ENCODE data around the gene IFI44.

IFI44 gene

GRCh38 chr1:78651241-78651640 lies 1.6 kb downstream of the IFI44 start:
- in situ Hi-C loops (cut with HindIII; ENCODE audit: low sequenced_read_pairs) = no loop called here

DNA sequence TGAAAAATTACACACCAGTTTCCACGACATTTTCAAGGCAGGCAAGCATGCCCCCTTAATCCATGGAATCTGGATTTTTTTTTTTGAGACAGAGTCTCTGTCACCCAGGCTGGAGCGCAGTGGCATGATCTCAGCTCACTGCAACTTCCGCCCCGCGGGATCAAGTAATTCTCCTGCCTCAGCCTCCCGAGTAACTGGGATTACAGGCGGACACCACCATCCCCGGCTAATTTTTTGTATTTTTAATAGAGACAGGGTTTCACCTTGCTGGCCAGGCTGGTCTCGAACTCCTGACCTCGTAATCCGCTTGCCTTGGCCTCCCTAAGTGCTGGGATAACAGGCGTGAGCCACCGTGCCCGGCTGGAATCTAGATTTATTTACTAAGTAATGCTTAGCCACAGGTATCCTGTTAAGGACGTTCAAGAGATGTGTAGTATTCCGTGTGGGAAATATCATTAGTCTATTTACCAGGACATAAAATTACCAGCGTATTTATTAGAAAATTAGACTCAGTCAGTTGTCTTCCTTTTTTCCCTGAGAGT lies 2.5 kb downstream of the IFI44 start:
- in situ Hi-C loops (cut with HindIII; ENCODE audit: low sequenced_read_pairs) = no loop called here

DNA sequence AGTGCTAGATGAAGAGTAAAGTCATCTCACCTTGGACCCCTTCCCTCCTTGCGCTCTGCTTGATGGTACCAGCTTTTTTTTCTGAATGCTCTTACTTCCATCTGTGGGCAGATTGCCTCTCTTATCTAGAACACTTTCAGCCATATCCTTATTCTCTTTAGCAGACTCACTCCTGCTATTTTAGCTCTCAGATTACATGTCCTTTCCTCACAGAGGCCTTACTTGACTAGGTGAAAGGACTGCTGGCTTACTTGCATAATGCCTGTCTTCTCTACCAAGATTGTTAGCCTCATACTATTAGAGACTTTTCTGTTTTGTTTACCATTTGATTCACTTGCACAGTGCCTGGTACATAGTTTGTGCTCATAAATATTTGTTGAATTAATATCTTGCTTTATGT lies 9.3 kb downstream of the IFI44 start:
- in situ Hi-C loops (cut with HindIII; ENCODE audit: low sequenced_read_pairs) = no loop called here

DNA sequence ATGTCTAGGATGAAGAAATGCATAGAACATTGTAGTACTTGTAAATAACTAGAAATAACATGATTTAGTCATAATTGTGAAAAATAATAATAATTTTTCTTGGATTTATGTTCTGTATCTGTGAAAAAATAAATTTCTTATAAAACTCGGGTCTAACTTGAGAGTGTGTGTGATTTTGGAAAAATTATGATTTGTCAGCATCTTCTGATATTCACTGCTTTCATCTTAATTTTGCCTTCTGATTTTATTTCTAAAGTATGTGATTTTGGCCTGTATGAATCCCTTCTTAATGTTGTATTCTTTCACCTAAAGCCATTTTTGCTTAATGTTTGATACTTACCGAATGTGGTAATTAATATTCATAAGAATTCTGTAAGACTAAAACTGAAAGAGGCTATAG lies 14.3 kb downstream of the IFI44 start:
- in situ Hi-C loops (cut with HindIII; ENCODE audit: low sequenced_read_pairs) = no loop called here

DNA sequence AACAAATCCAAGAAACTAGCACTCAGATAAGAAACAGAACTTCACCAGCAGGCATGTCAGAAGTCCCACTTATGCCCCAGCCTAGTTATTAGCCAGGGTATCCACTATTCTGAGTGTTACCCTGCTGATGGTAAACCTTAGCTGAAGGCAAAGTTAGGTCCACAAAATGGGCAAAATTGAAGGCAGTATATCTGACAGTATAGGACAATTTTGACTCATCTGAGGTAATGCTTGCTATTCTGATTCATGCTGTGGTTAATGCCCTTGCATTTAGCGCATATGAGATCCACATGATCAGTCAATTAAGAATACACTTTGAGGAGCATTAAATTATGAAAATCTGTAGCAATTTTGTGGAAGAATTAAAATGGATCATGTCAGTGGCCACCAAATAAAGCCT lies 15.1 kb downstream of the IFI44 start:
- in situ Hi-C loops (cut with HindIII; ENCODE audit: low sequenced_read_pairs) = no loop called here

DNA sequence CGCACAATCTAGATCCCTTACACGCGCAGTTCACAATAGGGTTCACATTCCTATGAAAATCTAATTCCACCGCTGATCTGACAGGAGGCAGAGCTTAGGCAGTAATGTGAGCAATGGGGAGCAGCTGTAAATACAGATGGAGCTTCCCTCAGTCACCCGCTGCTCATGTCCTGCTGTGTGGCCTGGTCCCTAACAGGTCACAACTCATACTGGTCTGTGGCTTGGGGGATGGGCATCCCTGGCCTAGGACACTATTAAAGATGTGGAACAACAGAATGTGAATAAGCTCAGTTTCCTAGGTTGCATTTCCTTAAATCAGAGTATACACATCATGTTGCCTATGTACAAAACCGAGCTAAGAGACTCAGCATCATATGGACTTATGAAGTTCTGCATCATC lies 16.2 kb downstream of the IFI44 start:
- in situ Hi-C loops (cut with HindIII; ENCODE audit: low sequenced_read_pairs) = no loop called here

- in situ Hi-C loops (cut with HindIII; ENCODE audit: low sequenced_read_pairs) = no loop called here
Measured at GRCh38 chr1:78667939-78668338, 18.3 kb downstream of the IFI44 start.

- in situ Hi-C loops (cut with HindIII; ENCODE audit: low sequenced_read_pairs) = no loop called here
Measured at GRCh38 chr1:78668427-78668826, 18.8 kb downstream of the IFI44 start.

- in situ Hi-C loops (cut with HindIII; ENCODE audit: low sequenced_read_pairs) = no loop called here
Measured at GRCh38 chr1:78672428-78672827, 22.8 kb downstream of the IFI44 start.

DNA sequence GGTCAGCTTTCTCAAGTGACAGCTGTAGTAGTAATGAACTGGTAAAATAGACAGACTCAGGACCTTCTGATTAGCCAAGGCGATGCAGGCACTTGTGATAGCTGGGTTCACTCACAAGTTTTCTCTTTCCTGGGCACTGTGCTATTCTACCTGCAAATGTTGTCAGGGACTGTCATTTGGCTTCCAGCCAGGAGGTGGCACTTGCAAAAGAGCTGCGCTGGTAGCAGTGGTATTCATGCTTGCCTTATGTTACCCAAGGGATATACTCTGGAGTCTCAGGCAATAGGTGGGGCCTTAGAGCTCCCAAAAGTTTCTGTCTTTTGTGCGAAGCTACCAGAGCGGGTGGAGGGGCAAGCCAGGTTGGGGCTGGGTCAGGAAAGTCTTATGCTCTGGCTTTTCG lies 23.5 kb downstream of the IFI44 start:
- in situ Hi-C loops (cut with HindIII; ENCODE audit: low sequenced_read_pairs) = no loop called here

- in situ Hi-C loops (cut with HindIII; ENCODE audit: low sequenced_read_pairs) = no loop called here
Measured at GRCh38 chr1:78676347-78676982, 26.8 kb downstream of the IFI44 start.

DNA sequence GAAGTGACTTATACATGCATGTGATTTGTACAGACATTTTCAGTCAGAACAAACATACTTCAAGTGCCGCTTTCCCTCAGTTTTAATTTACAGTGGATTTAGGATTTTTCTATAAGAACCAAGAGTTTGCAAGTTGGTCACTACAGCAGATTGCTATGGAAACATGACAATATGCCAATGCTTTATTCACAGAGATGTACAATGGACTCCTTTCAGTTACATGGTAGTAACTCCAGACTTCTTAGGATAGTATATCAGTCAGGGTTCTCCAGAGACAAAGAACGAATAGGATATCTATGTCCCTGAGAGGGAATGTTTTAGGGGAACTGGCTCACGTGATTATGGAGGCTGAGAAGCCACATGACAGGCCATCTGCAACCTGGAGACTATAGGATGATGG lies 27.4 kb downstream of the IFI44 start:
- in situ Hi-C loops (cut with HindIII; ENCODE audit: low sequenced_read_pairs) = no loop called here

- in situ Hi-C loops (cut with HindIII; ENCODE audit: low sequenced_read_pairs) = no loop called here
Measured at GRCh38 chr1:78677788-78678187, 28.2 kb downstream of the IFI44 start.

DNA sequence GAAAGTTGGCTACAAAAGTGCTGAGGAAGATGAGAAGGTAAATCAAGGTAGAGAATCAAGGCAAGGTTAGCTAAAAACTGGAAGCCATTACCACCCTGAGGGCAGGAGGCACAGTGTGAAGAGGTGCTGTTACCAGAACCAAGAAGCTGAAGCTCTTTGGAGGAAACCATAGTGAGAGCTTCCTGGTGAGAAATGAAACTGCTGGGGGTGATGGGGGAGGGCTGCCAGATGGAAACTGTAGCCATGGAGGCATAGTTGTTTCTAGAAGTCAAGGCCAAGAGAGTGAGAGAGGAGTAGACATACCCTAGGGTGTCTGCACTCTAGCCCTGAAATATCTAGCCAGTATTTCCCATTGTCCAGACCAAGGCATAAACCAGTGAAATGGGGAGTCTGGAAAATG lies 28.7 kb downstream of the IFI44 start:
- in situ Hi-C loops (cut with HindIII; ENCODE audit: low sequenced_read_pairs) = no loop called here

GRCh38 chr1:78681265-78681664 lies 31.6 kb downstream of the IFI44 start:
- in situ Hi-C loops (cut with HindIII; ENCODE audit: low sequenced_read_pairs) = no loop called here

GRCh38 chr1:78682496-78682895 lies 32.9 kb downstream of the IFI44 start:
- in situ Hi-C loops (cut with HindIII; ENCODE audit: low sequenced_read_pairs) = no loop called here

- in situ Hi-C loops (cut with HindIII; ENCODE audit: low sequenced_read_pairs) = no loop called here
Measured at GRCh38 chr1:78683079-78683478, 33.4 kb downstream of the IFI44 start.

DNA sequence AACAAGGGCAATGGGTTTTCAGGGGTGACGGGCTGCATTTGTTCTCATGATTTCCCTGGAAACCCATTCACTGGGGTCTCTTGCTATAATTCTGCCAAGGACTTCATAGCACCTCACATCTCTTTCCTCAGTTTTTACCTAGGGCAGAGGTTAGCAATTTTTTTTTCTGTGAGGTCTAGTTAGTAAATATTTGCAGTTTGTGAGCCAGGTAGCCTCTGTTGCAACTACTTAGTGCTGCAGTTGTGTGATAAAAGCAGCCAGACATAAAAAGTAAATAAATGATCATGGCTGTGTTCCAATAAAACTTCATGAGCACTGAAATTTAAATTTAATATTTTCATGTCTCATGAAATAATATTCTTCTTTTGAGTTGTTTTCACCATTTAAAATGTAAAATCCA lies 37.7 kb downstream of the IFI44 start:
- in situ Hi-C loops (cut with HindIII; ENCODE audit: low sequenced_read_pairs) = no loop called here

DNA sequence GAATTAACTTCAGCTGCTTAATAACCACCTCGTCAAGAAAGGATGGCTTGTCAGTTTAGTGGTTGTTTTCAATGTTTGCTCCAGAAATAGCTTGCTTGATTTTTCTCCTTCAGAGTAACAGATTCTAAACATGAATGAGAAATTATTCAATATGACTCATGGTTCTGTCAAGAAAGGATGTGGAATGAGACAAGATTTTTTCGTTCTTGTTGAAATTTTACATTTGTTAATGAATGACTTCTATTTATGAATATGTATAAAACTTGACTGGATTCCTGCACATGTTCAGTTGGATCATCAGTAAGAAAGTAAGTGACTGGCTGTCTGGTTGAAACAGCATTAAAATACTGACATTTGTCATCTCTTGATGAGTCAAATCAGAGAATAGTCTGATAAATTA lies 38.3 kb downstream of the IFI44 start:
- in situ Hi-C loops (cut with HindIII; ENCODE audit: low sequenced_read_pairs) = no loop called here

DNA sequence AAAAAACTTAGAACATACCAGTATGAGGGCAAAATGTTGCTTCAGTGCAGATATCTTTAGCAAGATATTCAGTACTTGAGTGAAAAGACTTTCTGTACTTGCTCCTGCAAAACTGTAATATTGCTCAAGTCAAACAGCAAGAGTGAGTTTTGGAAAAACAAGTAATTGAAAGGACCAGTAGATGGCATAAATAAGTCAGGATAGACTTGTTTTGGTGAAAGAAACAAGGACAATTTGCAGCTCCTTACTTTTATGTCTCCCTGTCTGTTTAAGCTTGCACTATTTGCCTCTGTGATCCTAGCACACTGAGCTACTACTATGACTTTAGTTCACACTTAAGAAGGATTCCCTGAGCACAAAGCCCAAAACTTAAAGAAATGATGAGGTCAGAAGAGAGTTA lies 39.1 kb downstream of the IFI44 start:
- in situ Hi-C loops (cut with HindIII; ENCODE audit: low sequenced_read_pairs) = no loop called here

- in situ Hi-C loops (cut with HindIII; ENCODE audit: low sequenced_read_pairs) = no loop called here
Measured at GRCh38 chr1:78690516-78690915, 40.9 kb downstream of the IFI44 start.

- in situ Hi-C loops (cut with HindIII; ENCODE audit: low sequenced_read_pairs) = no loop called here
Measured at GRCh38 chr1:78691995-78692747, 42.5 kb downstream of the IFI44 start.
